GM18505 (cell line): ENCODE data around the gene PNMT.

ENCODE experiments used
- ATAC-seq: cut with Tn5 transposase; IDR thresholded peaks from one replicate; pipeline ENCODE4 v1.9.1; 2021; ENCODE audit not compliant: unreplicated experiment
- POLR2A ChIP-seq: IDR thresholded peaks from 4 replicates; pipeline ENCODE4 v1.6.1; 2011; ENCODE audit warnings: borderline replicate concordance; ENCODE audit not compliant: insufficient read depth, insufficient read length; ENCODE audit errors: extremely low read depth

Gene PNMT

GRCh38 chr17:39667945-39668924 is at the start of gene PNMT:
Gene PNMT, plus strand, starts transcription at chr17:39668453. Its CDS starts 23 bp downstream, at chr17:39668476.
- ATAC-seq: no peak
- TF ChIP-seq POLR2A: no peak

GRCh38 chr17:39618956-39619785 is 49.1 kb upstream of the PNMT start:
- TF ChIP-seq POLR2A: no peak
- no peak for ATAC-seq

DNA sequence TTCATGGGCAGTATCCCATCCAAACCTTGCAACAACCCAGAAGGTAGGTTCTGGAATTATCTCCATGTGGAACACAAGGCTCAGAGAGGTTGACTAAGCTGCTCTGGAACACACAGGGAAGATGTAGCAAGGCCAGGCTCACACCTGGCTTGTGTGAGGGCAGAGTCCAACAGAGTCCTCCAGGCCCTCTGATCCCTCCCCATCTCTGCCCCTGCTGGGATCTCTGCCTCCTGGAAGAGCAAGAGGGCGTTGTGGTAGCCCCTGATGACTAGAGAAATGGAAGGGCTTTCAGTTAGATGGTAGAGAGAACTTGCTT is 48.5 kb upstream of the PNMT start:
- no peak for ATAC-seq

DNA sequence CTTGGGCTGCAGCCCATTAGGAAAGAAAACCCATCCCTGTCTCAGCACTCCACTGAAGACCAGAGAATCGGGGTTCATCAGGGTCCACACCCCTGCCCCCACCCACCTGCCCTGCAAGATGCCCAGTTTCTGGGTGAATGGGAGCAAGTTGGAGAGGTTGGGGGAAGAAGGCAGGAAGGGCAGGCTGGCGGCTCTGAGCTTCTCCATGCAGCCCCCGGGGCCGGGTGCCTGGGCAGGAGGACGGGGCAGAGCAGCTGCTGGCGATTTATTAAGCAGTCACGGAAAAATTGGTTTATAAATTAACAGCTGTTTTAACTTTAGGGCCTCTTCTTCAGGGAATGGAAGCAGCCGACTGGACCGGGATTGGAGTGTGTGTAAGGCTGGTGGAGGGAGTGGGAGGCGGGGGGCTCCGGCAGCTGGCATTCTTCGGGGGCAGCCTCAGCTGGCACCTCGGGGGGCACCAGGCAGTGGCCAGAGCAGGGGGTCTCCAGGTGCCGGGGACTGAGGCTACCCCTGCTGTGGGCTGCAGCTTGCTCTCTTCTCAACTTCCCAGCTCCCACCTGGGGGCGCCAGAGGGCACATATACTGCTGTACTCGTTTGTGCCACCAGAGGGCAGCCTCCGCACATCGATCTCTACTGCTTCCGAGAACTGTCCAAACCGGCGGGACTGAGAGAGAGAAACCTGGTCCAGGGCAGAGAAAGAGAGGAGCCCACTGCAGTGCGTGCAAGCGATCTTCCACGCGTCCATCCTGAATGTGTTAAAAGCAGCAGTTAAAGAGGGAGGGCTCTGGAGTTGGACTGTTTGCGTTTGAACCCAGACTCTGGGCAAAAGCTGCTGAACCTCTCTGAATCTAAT is 46.5 kb upstream of the PNMT start:
- ATAC-seq: no peak
- no peak for TF ChIP-seq POLR2A

More for the DNA sequence above, 48.5 kb upstream of the PNMT start:
- TF ChIP-seq POLR2A: no peak

DNA sequence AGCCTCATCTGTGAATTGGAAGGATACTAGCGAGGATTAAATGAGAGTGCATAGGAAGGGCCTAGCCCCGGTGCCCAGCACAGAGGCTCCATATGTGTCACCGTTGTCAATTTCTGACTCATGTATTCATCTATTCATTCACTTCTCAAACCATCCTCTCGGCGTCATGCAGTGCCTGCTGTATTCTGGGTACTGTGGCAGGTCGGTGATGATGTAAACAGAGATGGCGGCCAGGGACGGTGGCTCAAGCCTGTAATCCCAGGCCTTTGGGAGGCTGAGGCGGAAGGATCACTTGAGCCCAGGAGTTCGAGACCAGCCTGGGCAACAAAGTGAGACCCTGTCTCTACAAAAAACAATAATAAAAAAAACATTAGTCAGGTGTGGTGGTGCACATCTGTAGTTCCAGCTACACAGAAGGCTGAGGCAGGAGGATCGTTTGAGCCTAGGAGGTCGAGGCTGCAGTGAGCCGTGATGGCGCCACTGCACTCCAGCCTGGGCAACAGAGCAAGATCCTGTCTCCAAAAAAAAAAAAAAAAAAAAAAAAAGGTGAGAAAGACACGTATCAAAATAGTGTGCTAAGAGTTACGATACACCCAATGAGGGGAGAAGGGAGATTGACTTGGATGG is 45.8 kb upstream of the PNMT start:
- TF ChIP-seq POLR2A: no peak
- no peak for ATAC-seq

GRCh38 chr17:39623356-39623950 is 44.8 kb upstream of the PNMT start:
- TF ChIP-seq POLR2A: no peak
- no peak for ATAC-seq

- no peak for TF ChIP-seq POLR2A
- no peak for ATAC-seq
Measured at GRCh38 chr17:39624313-39624712, 43.9 kb upstream of the PNMT start.

DNA sequence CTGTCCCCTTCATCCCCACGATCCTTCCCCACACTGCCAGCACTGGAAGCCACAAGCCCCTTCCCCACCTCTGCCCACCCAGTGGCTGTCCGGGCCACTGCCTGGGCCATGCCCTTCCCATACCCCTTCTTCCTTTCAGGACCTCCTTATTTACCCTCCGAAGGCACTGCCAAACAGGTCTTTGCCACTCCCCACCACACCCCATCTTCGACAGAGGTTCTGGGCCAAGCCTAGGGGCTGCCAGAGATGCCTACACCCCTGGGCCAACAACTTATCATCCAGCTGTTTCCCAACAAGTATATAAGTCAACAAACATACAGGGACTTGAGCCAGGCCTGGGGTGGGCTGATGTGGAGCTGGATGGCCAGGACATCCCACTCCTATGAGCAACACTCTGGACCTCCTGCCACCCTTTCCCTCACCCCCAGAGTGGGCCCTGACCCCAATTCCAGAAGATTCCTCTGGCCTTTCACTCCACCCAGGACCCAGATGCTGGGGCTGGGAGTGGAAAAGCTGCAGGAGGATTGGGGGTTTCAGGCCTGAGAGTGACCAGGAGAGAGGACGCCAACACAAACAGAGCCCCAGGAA is 43.0 kb upstream of the PNMT start:
- no peak for TF ChIP-seq POLR2A
- no peak for ATAC-seq

- TF ChIP-seq POLR2A: no peak
- ATAC-seq: no peak
Measured at GRCh38 chr17:39626171-39627046, 41.8 kb upstream of the PNMT start, which contains the start of gene PPP1R1B. Gene PPP1R1B, plus strand, starts transcription at chr17:39626952. Its CDS starts 441 bp downstream, at chr17:39627393.

DNA sequence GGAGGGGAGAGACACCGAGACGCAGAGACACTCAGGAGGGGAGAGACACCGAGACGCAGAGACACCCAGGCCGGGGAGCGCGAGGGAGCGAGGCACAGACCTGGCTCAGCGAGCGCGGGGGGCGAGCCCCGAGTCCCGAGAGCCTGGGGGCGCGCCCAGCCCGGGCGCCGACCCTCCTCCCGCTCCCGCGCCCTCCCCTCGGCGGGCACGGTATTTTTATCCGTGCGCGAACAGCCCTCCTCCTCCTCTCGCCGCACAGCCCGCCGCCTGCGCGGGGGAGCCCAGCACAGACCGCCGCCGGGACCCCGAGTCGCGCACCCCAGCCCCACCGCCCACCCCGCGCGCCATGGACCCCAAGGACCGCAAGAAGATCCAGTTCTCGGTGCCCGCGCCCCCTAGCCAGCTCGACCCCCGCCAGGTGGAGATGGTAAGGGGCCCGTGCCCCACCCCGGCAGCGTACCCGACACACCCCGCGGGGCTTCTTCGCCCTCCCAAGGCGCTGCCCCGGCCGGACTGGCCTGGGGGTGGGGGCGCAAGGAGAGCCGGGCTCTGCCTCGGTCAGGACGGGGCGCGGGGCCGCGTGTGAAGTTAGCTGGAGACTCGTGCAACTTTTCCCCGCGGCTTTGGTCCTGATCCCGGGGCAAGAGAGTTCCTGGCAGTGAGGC is 41.1 kb upstream of the PNMT start:
- no peak for ATAC-seq
- no peak for TF ChIP-seq POLR2A

GRCh38 chr17:39627712-39628516 is 40.3 kb upstream of the PNMT start:
- no peak for ATAC-seq
- no peak for TF ChIP-seq POLR2A
